SH-SY5Y (cell line): ENCODE data around the gene GBP3.

Experiments used
- GATA2 ChIP-seq: IDR thresholded peaks from 2 replicates; pipeline ENCODE4 v1.6.1; 2011; ENCODE audit warnings: mild to moderate bottlenecking, low read depth, low read length
- GATA3 ChIP-seq: IDR thresholded peaks from 2 replicates; pipeline ENCODE4 v1.6.1; 2011; ENCODE audit warnings: low read depth, mild to moderate bottlenecking, low read length, moderate library complexity

DNA sequence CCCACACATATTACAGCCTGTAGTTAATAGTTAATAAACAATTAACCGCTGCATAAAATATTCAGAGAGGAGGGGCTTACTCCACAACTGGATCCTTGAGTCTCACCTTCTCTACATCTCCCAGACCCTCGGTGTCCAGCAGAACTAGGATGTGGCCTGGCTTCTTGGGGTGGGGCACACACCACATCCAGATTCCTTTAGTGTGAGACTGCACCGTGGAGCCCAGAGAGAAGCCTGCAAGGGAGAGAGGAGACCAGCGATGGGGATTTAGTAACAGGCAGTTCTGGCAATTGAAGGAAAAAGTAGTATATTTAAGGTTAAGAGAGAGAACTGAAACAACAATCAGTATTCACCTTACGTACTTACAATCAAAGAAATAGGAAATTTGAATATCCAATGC lies 37.4 kb upstream of the GBP3 start:
- TF ChIP-seq GATA2, result no peak
- TF ChIP-seq GATA3, result no peak
